ENCODE measurements around the gene LTA4H. TPM values are rescaled to one million over a fixed set of nuclear protein-coding genes. Genes with fewer than 3 reads are reported as not detected.

Gene LTA4H
- total and polyA plus RNA-seq, 2 experiments from 2014 or later: 35.0 to 90.5 TPM

DNA sequence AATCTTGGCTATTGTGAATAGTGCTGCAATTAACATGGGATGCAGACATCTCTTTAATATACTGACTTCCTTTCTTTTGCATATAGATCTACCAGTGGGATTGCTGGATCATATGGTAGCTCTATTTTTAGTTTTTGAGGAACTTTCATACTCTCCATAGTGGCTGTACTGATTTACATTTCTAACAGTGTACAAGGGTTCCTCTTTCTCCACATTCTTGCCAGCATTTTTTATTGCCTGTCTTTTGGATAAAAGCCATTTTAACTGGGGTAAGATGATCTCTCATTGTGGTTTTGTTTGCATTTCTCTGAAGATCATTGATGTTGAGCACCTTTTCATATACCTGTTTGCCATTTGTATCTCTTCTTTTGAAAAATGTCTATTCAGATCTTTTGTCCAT is 83.9 kb downstream of the LTA4H start:
- H3K4me2 ChIP-seq: no peak overlapping the region
- H3K9me3 ChIP-seq (ENCODE audit: low read depth): no peaks in the 10 kb centered on the region
- no peak for DNase-seq (ENCODE audit: low spot score)
- H3K27ac ChIP-seq: no peak overlapping the region
- no peak for TF ChIP-seq EZH2 (IDR thresholded peaks at IDR 0.05; ENCODE audit: borderline replicate concordance)
- TF ChIP-seq, protein P1, sequence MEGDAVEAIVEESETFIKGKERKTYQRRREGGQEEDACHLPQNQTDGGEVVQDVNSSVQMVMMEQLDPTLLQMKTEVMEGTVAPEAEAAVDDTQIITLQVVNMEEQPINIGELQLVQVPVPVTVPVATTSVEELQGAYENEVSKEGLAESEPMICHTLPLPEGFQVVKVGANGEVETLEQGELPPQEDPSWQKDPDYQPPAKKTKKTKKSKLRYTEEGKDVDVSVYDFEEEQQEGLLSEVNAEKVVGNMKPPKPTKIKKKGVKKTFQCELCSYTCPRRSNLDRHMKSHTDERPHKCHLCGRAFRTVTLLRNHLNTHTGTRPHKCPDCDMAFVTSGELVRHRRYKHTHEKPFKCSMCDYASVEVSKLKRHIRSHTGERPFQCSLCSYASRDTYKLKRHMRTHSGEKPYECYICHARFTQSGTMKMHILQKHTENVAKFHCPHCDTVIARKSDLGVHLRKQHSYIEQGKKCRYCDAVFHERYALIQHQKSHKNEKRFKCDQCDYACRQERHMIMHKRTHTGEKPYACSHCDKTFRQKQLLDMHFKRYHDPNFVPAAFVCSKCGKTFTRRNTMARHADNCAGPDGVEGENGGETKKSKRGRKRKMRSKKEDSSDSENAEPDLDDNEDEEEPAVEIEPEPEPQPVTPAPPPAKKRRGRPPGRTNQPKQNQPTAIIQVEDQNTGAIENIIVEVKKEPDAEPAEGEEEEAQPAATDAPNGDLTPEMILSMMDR (IDR thresholded peaks at IDR 0.05; ENCODE audit: poor library complexity): no peak
- no peak for TF ChIP-seq EZH2phosphoT487 (IDR thresholded peaks at IDR 0.05; ENCODE audit: low read depth, severe bottlenecking, unreplicated experiment)
- peaks cover 5% of the 10 kb centered on the region for H3K27me3 ChIP-seq
- no peaks in the 10 kb centered on the region for H4K20me1 ChIP-seq (ENCODE audit: insufficient read depth, poor library complexity, severe bottlenecking)
- no peaks in the 10 kb centered on the region for H3K36me3 ChIP-seq (replicated peaks; ENCODE audit: insufficient read depth, low read depth)
- H2AFZ ChIP-seq: no peak overlapping the region
- no peak overlapping the region for H3K4me3 ChIP-seq
- no peaks in the 10 kb centered on the region for H3K9me2 ChIP-seq (replicated peaks; ENCODE audit: insufficient read depth)
- H3K4me1 ChIP-seq (ENCODE audit: insufficient read depth): no peaks in the 10 kb centered on the region
- no peaks in the 10 kb centered on the region for H3K79me2 ChIP-seq

Other genes with a start within 250 kb of the LTA4H start
- 33.5 and 37.0 TPM in 2 replicates for gene NTN4, start 244.8 kb downstream of the LTA4H start, total RNA-seq
- 20.2 and 23.5 TPM in 2 replicates for gene NTN4, start 244.8 kb downstream of the LTA4H start, polyA plus RNA-seq
- gene SNRPF, start 176.6 kb downstream of the LTA4H start, total RNA-seq: 10.9 and 20.0 TPM in 2 replicates
- 54.4 and 54.6 TPM in 2 replicates for gene SNRPF, start 176.6 kb downstream of the LTA4H start, polyA plus RNA-seq
- 0.48 TPM in 1 of 2 replicates, not detected in the other for gene CCDC38, start 93.0 kb downstream of the LTA4H start, total RNA-seq
- gene CCDC38, start 93.0 kb downstream of the LTA4H start, polyA plus RNA-seq: 0.55 TPM in 1 of 2 replicates, not detected in the other
- 2.1 and 3.5 TPM in 2 replicates for gene AMDHD1, start 92.3 kb downstream of the LTA4H start, total RNA-seq
- 0.43 and 3.0 TPM in 2 replicates for gene AMDHD1, start 92.3 kb downstream of the LTA4H start, polyA plus RNA-seq
- 1.3 and 1.8 TPM in 2 replicates for gene HAL, start 39.2 kb downstream of the LTA4H start, total RNA-seq
- gene HAL, start 39.2 kb downstream of the LTA4H start, polyA plus RNA-seq: 0.91 and 1.7 TPM in 2 replicates
- 10.6 and 12.1 TPM in 2 replicates for gene ELK3, start 158.8 kb upstream of the LTA4H start, total RNA-seq
- gene ELK3, start 158.8 kb upstream of the LTA4H start, polyA plus RNA-seq: 12.9 and 13.4 TPM in 2 replicates